GM12892 (cell line): ENCODE measurements around the gene OCLN.

ENCODE experiments used
- POLR2A ChIP-seq: IDR thresholded peaks from 2 replicates; pipeline ENCODE4 v1.6.1; 2011; ENCODE audit warnings: low read depth, low read length, control low read depth
- POLR2AphosphoS5 ChIP-seq: IDR thresholded peaks from 2 replicates; pipeline ENCODE4 v1.6.1; 2011; ENCODE audit warnings: low read depth, low read length, control low read depth
- TAF1 ChIP-seq: IDR thresholded peaks from 2 replicates; pipeline ENCODE4 v1.6.1; 2011; ENCODE audit warnings: low read depth, mild to moderate bottlenecking, control low read depth, low read length, borderline replicate concordance

GRCh38 chr5:69497006-69497520, 4.5 kb downstream of the OCLN start:
- TF ChIP-seq POLR2A (no peak), POLR2AphosphoS5 (no peak), TAF1 (no peak)
